Keratinocyte (primary cell): ENCODE data around the gene LRP1B. TPM values are rescaled to one million over a fixed set of nuclear protein-coding genes. Genes with fewer than 3 reads are reported as not detected.

Experiments used
- DNase-seq: peaks from one replicate; pipeline ENCODE4 v3.0.0-alpha.2; 2011; ENCODE audit warnings: low read depth, missing footprints, low spot score
- FAIRE-seq: peaks from 2 replicates; lab custom pipeline; 2011; peaks lifted over from hg19 to GRCh38; lab: Jason Lieb, UNC
- H2AFZ ChIP-seq: 2 replicates; pipeline ENCODE4 v1.6.0; 2012; ENCODE audit warnings: low read length, control low read depth, inconsistent platforms; ENCODE audit not compliant: control insufficient read depth
- H3K27ac ChIP-seq: 2 replicates; pipeline ENCODE4 v1.5.1; 2011; ENCODE audit warnings: low read length; ENCODE audit not compliant: control insufficient read depth, insufficient read depth
- H3K27me3 ChIP-seq: 3 replicates; pipeline ENCODE4 v1.6.0; 2011; ENCODE audit warnings: low read length; ENCODE audit not compliant: control insufficient read depth, insufficient read depth; ENCODE audit errors: extremely low read depth
- H3K36me3 ChIP-seq, 2 experiments: 2 replicates in 1 of 2; 3 replicates in 1 of 2; pipeline ENCODE4 v1.5.1; 2011; ENCODE audit warnings: low read length in 2 of 2, mild to moderate bottlenecking in 1 of 2; ENCODE audit not compliant: control insufficient read depth in 2 of 2, insufficient read depth in 2 of 2; ENCODE audit errors: extremely low read depth in 1 of 2
- H3K4me1 ChIP-seq: 3 replicates; pipeline ENCODE4 v1.5.1; 2011; ENCODE audit warnings: low read length; ENCODE audit not compliant: control insufficient read depth, insufficient read depth; ENCODE audit errors: extremely low read depth
- H3K4me2 ChIP-seq: 3 replicates; pipeline ENCODE4 v1.6.0; 2011; ENCODE audit warnings: low read depth, low read length; ENCODE audit not compliant: control insufficient read depth, insufficient read depth; ENCODE audit errors: extremely low read depth
- H3K4me3 ChIP-seq, 3 experiments: fragments of 200-600 bp in 1 of 3; sonication (generic) in 1 of 3; 2 replicates in 2 of 3; 3 replicates in 1 of 3; pipeline ENCODE4 v1.5.1; 2011 to 2016; ENCODE audit warnings: low read length in 3 of 3, mild to moderate bottlenecking in 3 of 3, control low read depth in 2 of 3, inconsistent platforms in 1 of 3, low read depth in 1 of 3, mixed read lengths in 1 of 3, mixed run types in 1 of 3, moderate library complexity in 1 of 3; ENCODE audit not compliant: control insufficient read depth in 2 of 3, insufficient read depth in 2 of 3; ENCODE audit errors: extremely low read depth in 1 of 3
- H3K79me2 ChIP-seq: 2 replicates; pipeline ENCODE4 v1.6.0; 2012; ENCODE audit warnings: low read length; ENCODE audit not compliant: control insufficient read depth, insufficient read depth
- H3K9ac ChIP-seq: 3 replicates; pipeline ENCODE4 v1.6.0; 2011; ENCODE audit warnings: low read length; ENCODE audit not compliant: control insufficient read depth, insufficient read depth; ENCODE audit errors: extremely low read depth
- H3K9me1 ChIP-seq: 3 replicates; pipeline ENCODE4 v1.6.0; 2011; ENCODE audit warnings: low read length; ENCODE audit not compliant: control insufficient read depth, insufficient read depth; ENCODE audit errors: extremely low read depth
- H3K9me3 ChIP-seq: 2 replicates; pipeline ENCODE4 v1.5.1; 2012; ENCODE audit warnings: low read depth, low read length; ENCODE audit not compliant: control insufficient read depth
- H4K20me1 ChIP-seq: 3 replicates; pipeline ENCODE4 v1.6.0; 2011; ENCODE audit warnings: low read length; ENCODE audit not compliant: control insufficient read depth, insufficient read depth; ENCODE audit errors: extremely low read depth
- CTCF ChIP-seq, 3 experiments: IDR thresholded peaks in 1 of 3; conservative IDR thresholded peaks in 1 of 3; optimal IDR thresholded peaks in 1 of 3; 2 replicates in 2 of 3; 3 replicates in 1 of 3; pipeline versions ENCODE3 to v1.5.1; 2011; ENCODE audit warnings: low read length in 3 of 3, mild to moderate bottlenecking in 3 of 3, moderate library complexity in 2 of 3, control low read depth in 1 of 3, inconsistent platforms in 1 of 3; ENCODE audit not compliant: insufficient read depth in 2 of 3; ENCODE audit errors: extremely low read depth in 1 of 3
- EZH2 ChIP-seq: IDR thresholded peaks from one replicate; pipeline ENCODE4 v1.6.1; 2012; ENCODE audit warnings: inconsistent platforms, mild to moderate bottlenecking, low read length, moderate library complexity
- dilution Hi-C: fragments of 300-500 bp; cut with MboI; formaldehyde crosslinking; loops from one replicate; pipeline ENCODE4 v1.7.0; 2020; ENCODE audit warnings: low sequenced_read_pairs; ENCODE audit not compliant: extremely low pct_ligation_motif_present
- polyA plus RNA-seq, 5 experiments: library from polyadenylated mRNA; depleted of rRNA in 3 of 5; stranded (reverse) in 3 of 5; stranded (forward) in 1 of 5; unstranded in 1 of 5; fragments of >200 nt; gene quantifications; 1 replicate in 1 of 5; 2 replicates in 3 of 5; 3 replicates in 1 of 5; pipeline versions ENCODE4 v1.2.1 to v1.2.3, GENCODE V29; 2011 to 2012; ENCODE audit warnings: missing spikeins in 2 of 5, low read depth in 1 of 5, low replicate concordance in 1 of 5

Gene LRP1B
- polyA plus RNA-seq, 1 donor (not counting 4 experiments of a cell fraction or from before 2014, with no cell fraction given): not detected

- Histone ChIP-seq H3K9me3 (no peaks in the 10 kb centered on the region), H3K4me1 (no peaks in the 10 kb centered on the region), H3K27ac (no peak overlapping the region), H3K79me2 (no peaks in the 10 kb centered on the region), H3K36me3 (no peaks in the 10 kb centered on the region), H3K27me3 (no peaks in the 10 kb centered on the region), H3K4me2 (no peak overlapping the region), H3K9me1 (no peaks in the 10 kb centered on the region), H3K9ac (no peak overlapping the region), H4K20me1 (no peaks in the 10 kb centered on the region), H3K4me3 (no peak overlapping the region), H2AFZ (no peak overlapping the region)
- no peak for FAIRE-seq
- dilution Hi-C loops: no loop called here
- TF ChIP-seq EZH2: no peak
- no peak for TF ChIP-seq CTCF (optimal IDR thresholded peaks at IDR 0.05 in 1 of 3, IDR thresholded peaks at IDR 0.05 in 1 of 3, conservative IDR thresholded peaks at IDR 0.05 in 1 of 3; ENCODE audit: extremely low read depth in 1 of 3, insufficient read depth in 2 of 3, low read length in 3 of 3)
- no peak for DNase-seq
Observed at GRCh38 chr2:141888987-141889555, 241.7 kb downstream of the LRP1B start.

- no peak overlapping the region for H3K4me2 ChIP-seq
- dilution Hi-C loops: no loop called here
- no peaks in the 10 kb centered on the region for H3K27me3 ChIP-seq
- no peaks in the 10 kb centered on the region for H3K4me1 ChIP-seq
- no peaks in the 10 kb centered on the region for H3K9me3 ChIP-seq
- no peak overlapping the region for H3K9ac ChIP-seq
- H3K79me2 ChIP-seq: no peaks in the 10 kb centered on the region
- no peak overlapping the region for H2AFZ ChIP-seq
- DNase-seq (no peak), FAIRE-seq (no peak)
- no peaks in the 10 kb centered on the region for H3K9me1 ChIP-seq
- H3K36me3 ChIP-seq: no peaks in the 10 kb centered on the region
- no peaks in the 10 kb centered on the region for H4K20me1 ChIP-seq
- H3K4me3 ChIP-seq: no peak overlapping the region
- TF ChIP-seq CTCF (optimal IDR thresholded peaks at IDR 0.05 in 1 of 3, IDR thresholded peaks at IDR 0.05 in 1 of 3, conservative IDR thresholded peaks at IDR 0.05 in 1 of 3; ENCODE audit: extremely low read depth in 1 of 3, insufficient read depth in 2 of 3, low read length in 3 of 3) (no peak), EZH2 (no peak)
- H3K27ac ChIP-seq: no peak overlapping the region
Observed at GRCh38 chr2:141887363-141887762, 243.5 kb downstream of the LRP1B start.
